NCI-H2196 (cell line): ENCODE measurements around the gene FUT3.
"Not testable (repeated sequence)": the region's sequence is repeated elsewhere in the genome, so short reads cannot be mapped to it uniquely, and the experiment has no call there.

Experiments used
- DNase-seq: peaks from one replicate; lab custom pipeline; 2025; ENCODE audit not compliant: unreplicated experiment; lab: John Stamatoyannopoulos, UW

The FUT3 gene

GRCh38 chr19:5882421-5882968, 31.2 kb upstream of the FUT3 start:
- DNase-seq: no peak

GRCh38 chr19:5881543-5882299, 30.5 kb upstream of the FUT3 start:
- DNase-seq: peak; percentile 81

GRCh38 chr19:5880604-5881078, 29.4 kb upstream of the FUT3 start:
- DNase-seq: peak; percentile 66

GRCh38 chr19:5880196-5880595, 28.9 kb upstream of the FUT3 start:
- no peak for DNase-seq

DNA sequence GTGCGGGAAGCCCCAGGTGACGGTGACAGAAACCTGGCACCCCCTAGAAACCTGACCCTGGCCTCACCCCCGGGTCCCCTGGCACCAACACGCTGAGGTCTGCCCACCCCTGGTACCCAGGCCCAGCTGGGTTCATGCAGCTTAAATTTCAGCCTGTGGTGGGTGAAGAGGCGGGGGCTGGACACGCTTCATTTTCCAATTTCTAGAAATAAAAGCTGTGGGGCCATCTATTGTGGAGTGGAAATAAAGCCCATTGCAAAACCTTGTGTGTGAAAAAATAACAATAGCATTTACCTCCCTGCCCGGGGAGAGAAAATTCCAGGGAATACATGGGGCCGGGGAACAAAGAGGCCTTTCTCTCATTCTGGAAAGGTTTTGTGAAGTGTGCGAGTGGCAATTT, 26.6 kb upstream of the FUT3 start:
- no peak for DNase-seq

- no peak for DNase-seq
These were observed 26.2 kb upstream of the FUT3 start for GRCh38 chr19:5877427-5877826.

- not testable (repeated sequence) for DNase-seq
These were observed 23.2 kb upstream of the FUT3 start for GRCh38 chr19:5874496-5874895.

GRCh38 chr19:5873617-5874199, 22.5 kb upstream of the FUT3 start:
- no peak for DNase-seq

DNA sequence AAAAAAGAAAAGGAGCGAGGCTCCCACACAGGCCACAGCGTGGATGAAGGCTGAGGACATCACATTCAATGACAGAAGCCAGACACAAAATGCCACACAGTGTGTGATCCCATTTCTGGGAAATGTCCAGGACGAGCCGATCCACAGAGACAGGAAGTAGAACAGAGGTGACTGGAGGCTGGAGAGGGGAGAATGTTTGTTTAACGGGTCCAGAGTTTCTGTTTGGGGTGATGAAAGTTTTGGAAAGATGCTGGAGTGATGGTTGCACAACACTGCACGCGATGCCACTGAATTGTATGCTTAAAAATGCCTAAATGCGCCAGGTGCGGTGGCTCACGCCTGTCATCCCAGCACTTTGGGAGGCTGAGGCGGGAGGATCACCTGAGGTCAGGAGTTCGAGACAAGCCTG, 19.7 kb upstream of the FUT3 start:
- DNase-seq: no peak

- peak; percentile 25 for DNase-seq
These were observed 16.2 kb upstream of the FUT3 start for GRCh38 chr19:5867201-5868136.

- no peak for DNase-seq
These were observed 14.5 kb upstream of the FUT3 start for GRCh38 chr19:5865772-5866171.

GRCh38 chr19:5864725-5865486, 13.7 kb upstream of the FUT3 start:
- DNase-seq: no peak

GRCh38 chr19:5864013-5864720, 12.9 kb upstream of the FUT3 start:
- no peak for DNase-seq

DNA sequence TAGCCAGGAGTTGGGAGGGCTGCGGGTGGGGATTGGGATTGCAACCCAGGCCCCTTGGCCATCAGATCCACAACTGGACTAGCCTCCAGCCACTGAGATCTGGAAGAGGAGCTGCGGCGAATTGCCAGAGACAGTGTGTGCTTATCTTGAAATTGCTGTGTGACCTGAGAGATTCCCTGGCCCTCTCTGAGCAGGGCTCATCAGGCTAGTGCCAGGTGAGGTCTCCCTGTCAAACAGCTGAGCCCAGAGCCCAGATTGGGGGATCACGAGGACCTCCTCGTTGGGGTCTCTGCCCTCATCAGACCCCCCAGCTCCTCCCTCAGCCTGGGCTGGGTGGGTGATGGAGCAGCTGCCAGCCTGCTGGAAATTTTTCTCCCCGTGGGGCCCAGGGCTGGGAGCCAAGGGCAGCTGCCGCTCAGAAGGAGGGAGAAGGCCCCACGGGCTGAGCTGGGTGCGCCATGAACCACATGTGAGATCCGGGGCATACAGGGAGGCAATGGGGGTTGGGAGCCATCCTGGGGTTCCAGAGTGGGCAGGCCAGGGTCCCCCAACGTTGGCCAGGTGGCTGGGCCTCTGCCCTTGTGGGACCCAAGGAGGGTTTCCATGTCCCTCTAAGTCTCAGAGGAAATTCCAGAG, 11.9 kb upstream of the FUT3 start:
- DNase-seq: no peak

GRCh38 chr19:5857203-5858081, 6.2 kb upstream of the FUT3 start:
- no peak for DNase-seq

GRCh38 chr19:5855151-5855550, 3.9 kb upstream of the FUT3 start:
- not testable (repeated sequence) for DNase-seq

DNA sequence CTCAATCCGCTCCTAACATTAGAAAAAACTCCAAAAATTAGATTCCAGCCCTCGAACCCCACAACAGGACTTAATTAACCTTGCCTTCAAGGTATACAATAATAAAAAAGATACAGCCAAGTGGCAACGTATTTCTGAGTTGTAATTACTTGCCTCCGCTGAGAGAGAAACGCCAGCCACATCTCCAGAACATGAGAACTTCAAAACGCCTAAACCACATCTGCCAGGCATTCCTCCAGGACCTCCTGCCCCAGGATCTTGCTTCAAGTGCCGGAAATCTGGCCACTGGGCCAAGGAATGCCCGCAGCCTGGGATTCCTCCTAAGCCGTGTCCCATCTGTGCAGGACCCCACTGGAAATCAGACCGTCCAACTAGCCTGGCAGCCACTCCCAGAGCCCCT, 2.9 kb upstream of the FUT3 start:
- DNase-seq: not testable (repeated sequence)

GRCh38 chr19:5850743-5851293, 431 bp downstream of the FUT3 start:
- DNase-seq: peak; percentile 40
